ENCODE measurements around the gene MRPS25. TPM values are rescaled to one million over a fixed set of nuclear protein-coding genes. Genes with fewer than 3 reads are reported as not detected.

Gene MRPS25
- total RNA-seq, 1 donor = 9.5 TPM

GRCh38 chr3:15086263-15086662 lies 21.1 kb upstream of the MRPS25 start:
- H3K4me3 ChIP-seq (ENCODE audit: low read depth, low read length) = no peak overlapping the region
- no peak for DNase-seq (ENCODE audit: low read depth)
- no peak for TF ChIP-seq CTCF (IDR thresholded peaks at IDR 0.05; ENCODE audit: insufficient read depth, low read depth, low read length)

GRCh38 chr3:15083252-15083651 lies 18.1 kb upstream of the MRPS25 start:
- TF ChIP-seq CTCF (IDR thresholded peaks at IDR 0.05; ENCODE audit: insufficient read depth, low read depth, low read length) = no peak

GRCh38 chr3:15081960-15082664 lies 17.0 kb upstream of the MRPS25 start:
- no peak for TF ChIP-seq CTCF (IDR thresholded peaks at IDR 0.05; ENCODE audit: insufficient read depth, low read depth, low read length)
- no peak overlapping the region for H3K4me3 ChIP-seq (ENCODE audit: low read depth, low read length)
- peak; percentile 81 for DNase-seq (ENCODE audit: low read depth)

More at GRCh38 chr3:15083252-15083651, 18.1 kb upstream of the MRPS25 start:
- no peak overlapping the region for H3K4me3 ChIP-seq (ENCODE audit: low read depth, low read length)
- no peak for DNase-seq (ENCODE audit: low read depth)

- DNase-seq (ENCODE audit: low read depth) = no peak
- H3K4me3 ChIP-seq (ENCODE audit: low read depth, low read length) = no peak overlapping the region
- no peak for TF ChIP-seq CTCF (IDR thresholded peaks at IDR 0.05; ENCODE audit: insufficient read depth, low read depth, low read length)
Measured at GRCh38 chr3:15079091-15079490, 14.0 kb upstream of the MRPS25 start.

GRCh38 chr3:15074500-15074899 lies 9.4 kb upstream of the MRPS25 start:
- no peak for DNase-seq (ENCODE audit: low read depth)
- H3K4me3 ChIP-seq (ENCODE audit: low read depth, low read length) = no peak overlapping the region
- no peak for TF ChIP-seq CTCF (IDR thresholded peaks at IDR 0.05; ENCODE audit: insufficient read depth, low read depth, low read length)

GRCh38 chr3:15071699-15072098 lies 6.6 kb upstream of the MRPS25 start:
- no peak overlapping the region for H3K4me3 ChIP-seq (ENCODE audit: low read depth, low read length)
- TF ChIP-seq CTCF (IDR thresholded peaks at IDR 0.05; ENCODE audit: insufficient read depth, low read depth, low read length) = no peak
- no peak for DNase-seq (ENCODE audit: low read depth)

- no peak for DNase-seq (ENCODE audit: low read depth)
- no peak overlapping the region for H3K4me3 ChIP-seq (ENCODE audit: low read depth, low read length)
- no peak for TF ChIP-seq CTCF (IDR thresholded peaks at IDR 0.05; ENCODE audit: insufficient read depth, low read depth, low read length)
Measured at GRCh38 chr3:15069441-15069840, 4.3 kb upstream of the MRPS25 start.

Measured in fibroblast of villous mesenchyme (primary cell).